IMR-90 (cell line): ENCODE data around the gene CCNJ.

Experiments
- CEBPB ChIP-seq: IDR thresholded peaks from 2 replicates; pipeline ENCODE4 v1.6.1; 2012; ENCODE audit warnings: low read depth, low read length, improper control_type of control experiment
- CTCF ChIP-seq: conservative IDR thresholded peaks from 2 replicates; pipeline ENCODE4 v1.5.1; 2012; ENCODE audit warnings: mild to moderate bottlenecking, low read depth, low read length, improper control_type of control experiment
- MXI1 ChIP-seq: IDR thresholded peaks from 2 replicates; pipeline ENCODE4 v1.6.1; 2012; ENCODE audit warnings: low read depth, mild to moderate bottlenecking, low read length, moderate library complexity, borderline replicate concordance
- POLR2A ChIP-seq: IDR thresholded peaks from 2 replicates; pipeline ENCODE4 v1.6.1; 2012; ENCODE audit warnings: mild to moderate bottlenecking, low read depth, low read length

- TF ChIP-seq CTCF, result no peak
- no peak for TF ChIP-seq POLR2A
- TF ChIP-seq CEBPB, result no peak
- no peak for TF ChIP-seq MXI1
Observed at GRCh38 chr10:96022739-96023138, 20.6 kb upstream of the CCNJ start.
